HG02981 (cell line): Measurements from ENCODE around the gene ATN1.

ENCODE experiments used
- ATAC-seq: cut with Tn5 transposase; IDR thresholded peaks from one replicate; pipeline ENCODE4 v1.9.1; 2021; ENCODE audit warnings: mild to moderate bottlenecking, moderate library complexity; ENCODE audit not compliant: unreplicated experiment

ATN1 gene

DNA sequence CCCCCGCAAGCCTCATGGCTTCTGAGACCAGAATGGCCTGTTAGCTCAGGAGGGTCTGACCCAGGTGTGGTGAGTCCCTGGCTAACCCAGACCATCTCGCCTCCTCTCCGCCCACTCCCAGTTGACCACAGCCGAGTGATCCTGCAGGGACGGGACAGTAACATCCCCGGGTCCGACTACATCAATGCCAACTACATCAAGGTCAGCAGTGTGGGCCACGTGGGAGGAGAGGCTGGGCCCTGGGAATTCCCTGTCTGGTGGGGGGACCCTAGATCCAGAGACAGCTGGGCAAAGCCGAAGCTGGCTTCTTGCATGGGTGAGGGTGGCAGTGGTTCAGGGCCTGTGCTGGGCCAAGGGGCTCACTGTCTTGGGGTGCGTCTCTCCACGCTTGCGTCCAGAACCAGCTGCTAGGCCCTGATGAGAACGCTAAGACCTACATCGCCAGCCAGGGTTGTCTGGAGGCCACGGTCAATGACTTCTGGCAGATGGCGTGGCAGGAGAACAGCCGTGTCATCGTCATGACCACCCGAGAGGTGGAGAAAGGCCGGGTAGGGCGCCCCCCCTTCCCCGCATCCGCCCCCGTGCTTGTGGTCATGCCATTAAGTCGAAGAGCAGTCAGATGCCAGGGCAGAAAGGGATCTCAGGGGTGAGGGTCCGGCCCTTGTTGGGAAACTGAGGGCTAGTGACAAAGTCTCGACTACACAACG is 28.4 kb downstream of the ATN1 start:
- ATAC-seq, result no peak

DNA sequence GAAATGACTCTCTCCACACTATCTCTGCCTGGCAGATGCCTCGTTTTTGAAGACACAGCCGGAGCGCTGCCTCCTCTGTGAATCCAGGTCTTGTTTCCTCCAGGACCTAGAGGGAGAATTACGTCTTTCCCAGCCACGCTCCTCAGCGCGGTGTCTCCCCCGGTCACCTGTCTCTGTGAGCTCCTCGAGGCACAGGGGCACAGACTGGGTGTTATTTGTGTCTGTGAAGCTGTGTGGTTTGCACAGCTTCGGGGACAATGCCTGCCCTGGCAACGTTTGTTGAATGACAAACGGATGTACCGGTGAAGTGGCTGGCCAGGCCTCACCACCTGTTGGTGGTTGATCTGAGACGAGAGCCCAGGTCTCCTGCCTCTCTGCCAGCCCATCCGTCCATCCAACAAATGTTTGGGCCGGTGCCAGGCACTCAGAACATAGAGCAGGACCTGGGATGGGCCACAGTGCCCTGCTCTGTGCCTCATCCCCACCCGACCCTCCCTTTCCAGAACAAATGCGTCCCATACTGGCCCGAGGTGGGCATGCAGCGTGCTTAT is 29.5 kb downstream of the ATN1 start:
- ATAC-seq, result no peak

DNA sequence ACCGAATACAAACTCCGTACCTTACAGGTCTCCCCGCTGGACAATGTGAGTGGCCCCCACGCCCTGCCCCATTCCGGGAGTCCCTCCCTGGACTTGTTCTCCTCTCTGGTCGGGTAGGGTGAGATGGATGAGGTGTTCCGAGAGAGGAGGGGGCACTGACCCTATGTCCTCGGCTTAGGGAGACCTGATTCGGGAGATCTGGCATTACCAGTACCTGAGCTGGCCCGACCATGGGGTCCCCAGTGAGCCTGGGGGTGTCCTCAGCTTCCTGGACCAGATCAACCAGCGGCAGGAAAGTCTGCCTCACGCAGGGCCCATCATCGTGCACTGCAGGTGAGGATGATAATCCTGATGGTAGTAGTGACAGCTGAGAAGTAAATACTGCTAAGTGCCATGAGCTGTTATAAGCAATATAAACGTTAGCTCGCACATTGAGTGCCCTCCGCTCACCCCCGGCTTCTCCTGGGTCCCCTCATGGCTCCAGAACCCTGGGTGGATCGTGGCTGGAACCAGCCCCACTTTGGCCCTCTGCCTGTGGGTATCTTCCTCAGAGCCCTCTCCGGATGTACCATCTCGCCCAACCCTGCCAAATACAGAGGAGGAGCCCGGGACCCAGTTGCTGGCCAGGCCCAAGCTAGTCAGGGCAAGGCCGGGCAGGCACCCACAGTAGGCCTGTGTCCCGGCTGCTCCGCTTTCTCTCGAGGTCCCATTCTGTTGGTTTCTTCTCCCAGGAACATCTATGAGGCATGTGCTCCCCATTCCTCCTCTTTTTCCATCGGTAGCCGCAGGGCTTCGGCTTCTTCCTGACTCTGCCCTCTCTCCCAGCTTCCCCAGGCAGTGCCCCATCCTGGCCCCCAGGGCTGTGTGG is 30.2 kb downstream of the ATN1 start:
- ATAC-seq, result no peak

DNA sequence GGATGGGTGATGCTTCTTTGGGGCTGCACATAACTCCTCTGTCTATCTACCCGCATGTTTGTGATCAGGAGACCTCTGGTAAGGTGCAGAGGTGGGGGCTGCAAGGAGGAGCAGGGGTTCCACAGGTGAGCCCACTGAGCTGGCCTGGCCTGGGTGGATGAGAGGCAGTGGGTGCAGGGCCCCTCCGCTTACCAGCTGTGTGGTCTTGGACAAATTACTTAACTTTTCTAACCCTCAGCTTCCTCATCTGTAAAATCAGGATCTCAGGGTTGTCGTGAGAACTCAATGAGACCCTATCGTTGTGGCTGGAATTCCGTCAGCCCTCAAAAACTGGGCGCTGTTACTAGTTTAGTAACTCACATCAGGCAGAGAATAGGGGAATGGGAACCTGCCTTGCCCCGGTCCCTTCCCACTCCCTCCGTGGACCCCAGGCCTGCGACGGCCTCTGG is 30.9 kb downstream of the ATN1 start:
- no peak for ATAC-seq

DNA sequence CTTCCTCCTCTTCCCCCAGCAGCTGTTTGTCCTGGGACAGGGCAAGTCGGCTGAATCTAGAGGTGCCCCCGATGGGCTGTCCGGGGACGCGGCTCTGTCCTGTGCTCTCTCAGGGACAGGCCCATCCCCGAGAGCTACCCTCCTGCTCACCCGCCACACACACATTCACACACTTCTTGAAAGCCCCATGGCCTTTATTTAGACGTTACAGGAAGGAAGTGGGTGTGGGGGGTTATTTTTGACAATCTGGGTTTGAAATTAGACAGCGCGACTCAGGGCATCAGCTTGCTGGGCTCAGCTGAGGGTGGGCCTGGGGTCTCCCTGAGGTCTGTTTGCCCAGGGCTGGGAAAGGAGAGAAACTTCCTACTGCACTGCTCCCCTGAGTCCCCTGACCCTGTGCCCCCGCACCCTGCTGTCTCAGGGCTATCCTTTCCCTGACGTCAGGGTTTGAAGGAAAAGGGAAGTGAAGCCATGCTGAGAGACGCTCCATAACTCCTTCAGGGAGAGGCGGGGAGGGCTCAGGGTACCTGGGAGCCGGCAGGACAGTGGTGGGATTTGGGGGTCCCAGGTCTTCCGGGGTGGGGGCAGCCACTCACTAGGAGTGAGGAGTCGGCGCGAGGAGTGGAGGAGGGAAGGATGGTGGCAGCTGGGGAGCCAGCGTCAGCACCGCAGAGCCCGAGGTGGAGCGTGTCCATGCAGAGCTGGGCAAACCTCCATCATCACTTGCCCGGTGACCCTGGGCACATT is 31.5 kb downstream of the ATN1 start:
- peak; percentile 49 for ATAC-seq

DNA sequence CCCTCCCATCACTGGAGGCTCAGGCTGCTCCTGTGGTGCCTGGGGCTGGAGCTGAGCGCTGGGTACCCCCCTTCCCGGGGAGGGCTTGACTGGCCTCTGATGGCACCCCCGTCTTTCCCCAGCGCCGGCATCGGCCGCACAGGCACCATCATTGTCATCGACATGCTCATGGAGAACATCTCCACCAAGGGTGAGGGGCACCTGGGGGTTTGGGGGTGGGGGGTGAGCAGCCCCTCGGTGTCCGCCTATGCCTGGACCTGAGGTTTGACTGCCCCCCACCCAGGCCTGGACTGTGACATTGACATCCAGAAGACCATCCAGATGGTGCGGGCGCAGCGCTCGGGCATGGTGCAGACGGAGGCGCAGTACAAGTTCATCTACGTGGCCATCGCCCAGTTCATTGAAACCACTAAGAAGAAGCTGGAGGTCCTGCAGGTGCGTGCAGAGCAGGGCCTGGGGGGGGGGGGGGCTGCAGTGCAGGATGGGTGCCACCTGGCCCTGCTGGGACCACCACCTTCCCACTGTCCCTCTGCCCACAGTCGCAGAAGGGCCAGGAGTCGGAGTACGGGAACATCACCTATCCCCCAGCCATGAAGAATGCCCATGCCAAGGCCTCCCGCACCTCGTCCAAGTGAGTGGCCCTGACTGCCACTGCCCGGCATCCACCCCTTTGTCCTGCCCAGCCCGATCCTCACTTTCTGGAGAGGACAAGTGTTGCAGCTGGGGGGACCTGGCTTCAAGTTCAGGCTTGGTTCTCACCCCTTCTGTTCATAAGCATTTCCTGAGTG is 32.2 kb downstream of the ATN1 start:
- no peak for ATAC-seq

DNA sequence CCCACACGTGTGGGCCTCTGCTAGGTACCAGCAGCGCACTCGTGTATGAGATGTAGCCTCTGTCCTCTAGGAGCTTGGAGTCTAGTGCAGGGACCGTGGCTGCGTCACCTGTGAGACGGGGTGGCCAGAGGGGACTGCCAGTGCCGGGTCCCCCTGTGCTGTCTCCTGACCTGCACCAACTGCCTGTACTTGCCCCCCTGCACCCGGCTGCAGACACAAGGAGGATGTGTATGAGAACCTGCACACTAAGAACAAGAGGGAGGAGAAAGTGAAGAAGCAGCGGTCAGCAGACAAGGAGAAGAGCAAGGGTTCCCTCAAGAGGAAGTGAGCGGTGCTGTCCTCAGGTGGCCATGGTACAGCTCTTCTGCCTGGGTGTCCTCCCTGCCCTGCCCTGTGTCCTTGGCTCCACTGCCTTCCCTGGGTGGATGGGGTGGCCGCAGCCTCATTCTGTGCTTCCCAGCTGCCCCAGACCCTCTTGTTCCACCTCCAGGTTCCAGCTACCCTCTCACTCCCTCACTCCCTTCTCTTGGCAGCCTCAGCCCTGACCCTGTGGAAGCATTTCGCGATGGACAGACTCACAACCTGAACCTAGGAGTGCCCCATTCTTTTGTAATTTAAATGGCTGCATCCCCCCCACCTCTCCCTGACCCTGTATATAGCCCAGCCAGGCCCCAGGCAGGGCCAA is 33.0 kb downstream of the ATN1 start:
- ATAC-seq, result no peak

DNA sequence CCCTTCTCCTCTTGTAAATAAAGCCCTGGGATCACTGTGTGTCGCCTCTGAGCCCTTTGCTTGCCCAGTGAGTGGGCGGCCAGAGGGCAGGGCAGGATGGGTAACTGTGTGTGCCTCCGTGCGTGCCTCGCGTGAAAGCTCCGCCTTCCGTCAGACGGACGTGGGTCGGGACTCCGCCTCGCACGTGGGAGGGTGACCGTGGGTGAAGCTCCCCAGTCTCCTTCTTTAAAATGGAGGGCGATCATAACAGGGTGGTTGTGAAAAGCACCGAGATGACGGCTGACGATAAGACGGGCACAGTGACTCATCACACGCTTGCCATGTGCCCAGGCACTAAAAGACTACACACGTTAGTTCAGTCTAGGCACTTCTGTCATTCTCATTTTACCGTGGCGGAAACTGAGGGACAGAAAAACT is 33.5 kb downstream of the ATN1 start:
- ATAC-seq, result no peak

DNA sequence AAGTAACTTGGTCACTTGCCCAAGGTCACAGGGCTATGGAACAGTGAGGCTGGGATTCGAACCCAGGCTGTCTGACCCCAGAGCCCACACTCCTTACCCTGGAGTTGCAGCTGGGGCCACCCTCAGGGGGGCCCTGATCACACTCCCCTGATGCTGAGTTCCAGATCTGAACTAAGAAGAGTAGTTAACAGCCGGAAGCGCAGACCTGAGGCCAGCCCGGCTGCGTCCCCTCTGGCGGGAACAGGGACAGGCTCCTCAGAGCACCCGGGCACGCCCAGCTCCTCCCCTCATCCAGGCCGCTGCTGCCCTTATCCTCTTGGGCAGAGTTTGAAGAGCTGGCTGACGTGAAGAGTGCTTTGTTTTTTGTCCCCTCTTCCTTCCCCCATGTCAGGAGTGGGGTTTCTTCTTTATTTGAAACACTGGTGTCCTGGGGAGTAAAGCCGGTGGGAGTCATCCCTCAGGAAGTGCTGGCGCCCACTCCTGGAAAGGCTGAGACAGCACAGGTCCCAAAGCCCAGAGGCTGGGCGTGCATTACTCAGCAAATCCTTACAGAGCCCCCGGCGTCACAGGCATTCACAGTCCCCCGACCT is 34.0 kb downstream of the ATN1 start:
- no peak for ATAC-seq

DNA sequence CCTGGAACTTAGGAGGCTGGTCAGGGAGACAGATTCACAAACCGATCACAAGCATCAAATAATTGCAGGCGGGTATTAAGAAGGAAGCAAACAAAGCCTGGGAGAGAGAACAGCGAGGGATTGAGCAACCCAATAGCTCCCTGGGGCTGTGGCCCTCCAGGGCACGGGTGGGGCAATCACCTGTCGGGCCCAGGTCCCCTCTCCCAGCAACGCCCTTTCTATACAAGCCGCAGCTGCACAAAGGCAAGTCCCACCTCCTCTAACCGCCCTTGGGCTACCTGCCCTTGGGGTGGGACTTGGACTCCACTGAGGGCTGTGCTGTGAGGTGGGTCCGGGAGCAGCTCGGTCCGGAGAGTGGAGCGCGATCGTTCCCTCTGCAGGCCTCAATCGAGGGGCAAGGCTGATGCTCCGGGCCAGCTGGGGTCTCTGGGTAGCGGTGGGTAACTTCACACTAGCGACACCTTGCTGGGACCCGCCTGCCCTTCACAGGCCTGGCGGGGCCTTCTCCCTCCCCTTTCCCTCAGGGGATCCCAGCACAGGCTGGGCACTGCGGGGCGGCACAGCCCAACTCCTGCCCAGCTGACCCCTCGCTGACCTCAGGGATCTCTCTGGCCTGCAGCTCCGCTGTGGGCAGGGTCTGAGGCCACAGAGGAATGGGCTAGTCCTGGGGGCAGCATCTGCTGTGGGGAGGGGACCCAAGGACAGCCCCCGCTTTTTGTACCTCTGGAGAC is 34.7 kb downstream of the ATN1 start:
- no peak for ATAC-seq

DNA sequence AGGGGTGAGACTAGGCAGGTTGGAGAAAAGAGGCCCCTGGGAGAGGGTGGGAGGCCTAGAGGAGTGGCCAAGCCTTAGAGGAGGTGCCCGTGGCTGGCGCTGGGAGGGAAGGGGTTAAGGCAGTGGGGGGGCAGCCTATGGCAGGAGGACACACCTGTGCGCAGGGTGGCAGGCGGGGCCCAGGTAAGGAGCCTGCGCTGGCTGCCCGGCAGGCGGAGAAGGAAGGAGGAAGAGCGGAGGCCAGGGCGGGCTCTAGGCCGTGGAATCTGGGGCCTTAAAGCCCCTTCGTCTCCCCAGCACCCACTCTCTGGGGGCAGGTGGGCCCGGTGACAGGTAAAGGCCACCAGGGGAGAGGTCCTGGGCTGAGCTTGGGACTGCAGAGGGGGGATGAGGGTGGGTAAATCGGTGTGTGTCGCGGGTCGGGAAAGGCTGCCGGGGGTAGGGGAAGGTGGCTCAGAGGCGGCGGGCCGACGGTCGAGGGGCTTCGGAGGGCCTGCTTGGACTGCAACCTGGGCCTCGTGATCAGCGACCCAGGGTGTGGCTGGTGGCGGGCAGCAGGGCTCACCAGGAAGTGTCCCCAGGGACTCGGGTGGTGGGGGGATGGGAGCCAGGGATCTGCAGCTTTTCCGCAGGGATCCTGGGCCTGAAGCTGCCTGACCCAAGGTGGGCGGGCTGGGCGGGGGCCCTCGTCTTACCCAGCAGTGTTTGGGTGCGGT is 35.4 kb downstream of the ATN1 start:
- ATAC-seq, result no peak

DNA sequence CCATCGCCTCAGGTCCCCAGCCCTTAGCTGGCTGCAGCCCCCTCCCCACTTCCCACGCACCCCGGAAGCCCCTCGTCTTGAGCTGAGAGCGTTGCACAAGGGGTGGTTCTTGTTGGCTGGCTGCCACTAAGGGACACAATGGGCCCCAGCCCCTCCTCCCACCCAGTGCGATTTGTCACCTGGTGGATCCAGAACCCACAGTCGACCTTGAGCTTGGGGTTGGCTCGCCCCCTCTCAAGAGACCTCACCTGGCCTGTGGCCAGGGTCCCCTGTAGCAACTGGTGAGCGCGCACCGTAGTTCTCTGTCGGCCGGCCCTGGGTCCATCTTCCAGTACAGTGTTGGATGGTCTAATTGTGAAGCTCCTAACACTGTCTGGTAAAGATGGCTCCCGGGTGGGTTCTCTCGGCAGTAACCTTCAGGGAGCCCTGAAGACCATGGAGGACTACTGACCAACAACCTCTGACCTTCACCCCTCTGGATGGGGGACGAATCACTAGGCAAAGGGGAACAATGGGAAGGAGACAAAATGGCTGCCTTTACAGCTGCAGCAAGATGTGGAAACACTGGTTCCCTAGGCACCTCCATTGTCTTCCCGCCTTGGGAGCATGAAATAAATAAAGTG is 36.1 kb downstream of the ATN1 start:
- ATAC-seq, result no peak

DNA sequence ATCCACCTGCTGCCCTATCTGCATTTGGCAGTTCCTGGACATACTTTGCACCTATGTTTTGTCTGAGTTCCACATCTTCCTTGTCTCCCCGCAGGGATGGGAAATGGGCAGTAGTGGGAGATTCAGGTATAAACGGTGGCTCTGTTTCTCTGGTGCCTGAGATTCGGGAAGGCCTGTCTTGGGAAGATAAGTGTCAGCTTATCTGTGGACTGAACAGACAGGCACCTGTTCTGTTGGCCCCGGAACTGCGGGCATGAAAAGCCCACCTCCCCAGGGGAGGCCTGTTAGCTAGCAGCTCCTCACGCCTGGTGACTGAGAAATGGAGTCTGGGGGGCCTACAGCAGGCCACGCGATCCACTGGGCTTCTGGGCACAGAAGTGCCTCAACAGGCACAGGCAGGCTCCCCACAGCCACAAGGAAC is 36.9 kb downstream of the ATN1 start:
- ATAC-seq, result no peak

DNA sequence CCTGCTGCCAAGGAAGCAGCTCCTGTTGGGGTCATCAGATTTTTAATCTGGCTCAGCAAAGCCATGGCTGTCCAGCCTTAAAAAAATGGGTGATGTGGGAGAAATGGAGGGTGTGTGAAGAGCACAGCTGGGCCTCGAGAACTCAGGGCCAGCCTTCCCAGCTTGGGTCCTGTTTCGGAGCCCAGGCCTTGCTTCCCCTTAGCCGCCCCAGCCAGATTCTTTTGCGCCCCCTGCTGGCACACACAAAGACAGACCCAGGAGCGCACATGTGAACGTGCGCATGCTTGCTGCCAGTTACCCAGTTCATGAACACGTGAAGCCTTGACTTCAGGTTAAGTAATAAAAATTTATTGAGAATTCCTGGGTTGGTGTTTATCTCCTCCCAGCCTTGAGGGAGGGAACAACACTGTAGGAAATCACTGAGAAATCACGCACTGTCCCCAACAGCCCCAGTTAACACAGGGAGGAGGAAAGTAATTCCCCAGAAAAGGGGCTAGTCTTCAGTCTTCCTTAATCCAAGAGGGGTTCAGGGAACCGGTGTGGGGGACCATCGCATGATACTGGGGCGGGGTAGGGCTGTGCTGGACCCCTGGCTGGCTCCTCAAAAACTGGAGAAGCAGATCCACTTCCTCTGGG is 37.4 kb downstream of the ATN1 start:
- ATAC-seq, result no peak

DNA sequence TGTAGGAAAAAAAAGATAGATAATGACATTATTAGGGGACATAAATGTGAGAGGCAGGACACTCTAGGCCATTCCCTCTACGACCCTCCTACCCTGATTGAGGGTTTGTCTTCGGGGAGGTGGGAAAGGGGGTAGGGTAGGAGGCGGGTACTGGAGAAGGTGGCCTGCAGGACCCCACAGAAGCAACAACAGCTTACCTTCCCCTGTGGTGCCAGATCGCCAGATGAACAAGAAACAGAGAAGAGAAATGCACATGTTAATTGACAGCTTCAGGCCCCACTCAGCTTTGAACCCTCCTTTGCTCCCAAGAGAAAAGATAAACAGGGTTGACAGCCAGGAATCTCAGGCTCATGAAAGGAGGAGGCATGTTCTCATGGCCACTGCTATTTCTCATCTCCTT is 38.0 kb downstream of the ATN1 start:
- ATAC-seq, result no peak

DNA sequence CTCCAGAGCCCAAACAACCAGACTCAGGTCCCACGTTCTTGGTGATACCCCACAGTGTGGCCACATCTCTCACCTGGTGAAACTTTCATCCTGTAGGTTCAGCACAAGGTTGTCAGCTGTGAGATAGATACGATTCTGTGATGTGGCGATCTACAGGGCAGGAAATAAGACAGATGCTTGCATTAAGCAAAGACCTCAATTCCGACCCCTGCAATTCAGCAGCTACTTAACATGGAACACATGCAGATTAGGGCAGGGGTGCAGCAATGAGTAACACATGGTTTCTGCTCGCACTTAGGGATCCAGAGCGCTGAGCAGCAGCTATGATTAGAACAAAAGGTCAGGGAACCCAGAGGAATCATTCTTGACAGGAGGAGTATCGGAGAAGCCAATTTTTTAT is 38.6 kb downstream of the ATN1 start:
- no peak for ATAC-seq

DNA sequence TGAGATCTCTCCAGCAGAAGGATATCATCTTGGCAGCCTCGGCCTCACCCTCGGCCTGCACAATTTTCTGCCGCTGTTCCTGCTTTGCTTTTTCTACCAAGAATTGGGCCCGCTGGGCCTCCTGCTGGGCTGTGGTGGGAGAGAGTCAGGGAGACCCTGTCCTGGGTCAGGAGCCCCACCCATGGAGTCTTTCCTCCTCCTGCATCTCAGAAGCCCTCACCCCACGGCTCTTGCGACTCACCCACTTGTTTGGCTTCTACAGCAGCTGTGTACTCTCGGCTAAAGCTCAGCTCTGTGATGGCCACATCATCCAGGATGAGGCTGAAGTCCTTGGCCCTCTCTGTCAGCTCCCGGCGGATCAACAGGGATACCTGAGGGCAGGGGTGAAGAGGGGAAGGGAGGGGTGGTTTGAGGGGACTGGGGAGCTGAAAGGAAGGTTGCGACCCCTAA is 39.9 kb downstream of the ATN1 start:
- ATAC-seq, result no peak
